SK-N-SH treated with all-trans-retinoic acid at 6 μM for 48 hours (cell line): ENCODE measurements around the gene MYO3B.

ENCODE experiments used
- ARNTL ChIP-seq: fragments of 450-650 bp; formaldehyde crosslinking; IDR thresholded peaks from 2 replicates; pipeline ENCODE4 v1.5.0; 2020; ENCODE audit warnings: low read depth, mild to moderate bottlenecking, moderate library complexity, borderline replicate concordance
- ZFP3 ChIP-seq: fragments of 250-450 bp; sonication (Bioruptor Pico); IDR thresholded peaks from 2 replicates; pipeline ENCODE4 v1.5.0; 2020; ENCODE audit warnings: mild to moderate bottlenecking, moderate library complexity

- TF ChIP-seq ZFP3 (CRISPR knock-in tag) (no peak), ARNTL (CRISPR knock-in tag) (no peak)
Measured at GRCh38 chr2:170484552-170484951, 306.6 kb downstream of the MYO3B start.
